Subcutaneous adipose tissue (tissue), 4 donors: ENCODE data around the gene GPR55. TPM values are rescaled to one million over a fixed set of nuclear protein-coding genes. Genes with fewer than 3 reads are reported as not detected.

Experiments used
- CTCF ChIP-seq: fragments of 450-650 bp; IDR thresholded peaks from one replicate; pipeline ENCODE4 v1.5.1; 2016; ENCODE audit warnings: low read depth, mild to moderate bottlenecking, control low read depth, antibody characterized with exemption, moderate library complexity
- total RNA-seq, 4 donors: library from RNA; depleted of rRNA; stranded (reverse); fragments of >200 nt; gene quantifications; one replicate each; pipeline ENCODE4 v1.1.0, GENCODE V29; 2016

Gene GPR55, protein sequence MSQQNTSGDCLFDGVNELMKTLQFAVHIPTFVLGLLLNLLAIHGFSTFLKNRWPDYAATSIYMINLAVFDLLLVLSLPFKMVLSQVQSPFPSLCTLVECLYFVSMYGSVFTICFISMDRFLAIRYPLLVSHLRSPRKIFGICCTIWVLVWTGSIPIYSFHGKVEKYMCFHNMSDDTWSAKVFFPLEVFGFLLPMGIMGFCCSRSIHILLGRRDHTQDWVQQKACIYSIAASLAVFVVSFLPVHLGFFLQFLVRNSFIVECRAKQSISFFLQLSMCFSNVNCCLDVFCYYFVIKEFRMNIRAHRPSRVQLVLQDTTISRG
- under 1 TPM in 3 of 4 donors, not detected in 1; under 0.01 to 0.38 (median 0.17) TPM for total RNA-seq

GRCh38 chr2:230924470-230925341 lies at the start of gene GPR55:
Gene GPR55 (minus strand): TSS chr2:230925242. CDS start chr2:230910962, 14,280 bp downstream.
- no peak for TF ChIP-seq CTCF

DNA sequence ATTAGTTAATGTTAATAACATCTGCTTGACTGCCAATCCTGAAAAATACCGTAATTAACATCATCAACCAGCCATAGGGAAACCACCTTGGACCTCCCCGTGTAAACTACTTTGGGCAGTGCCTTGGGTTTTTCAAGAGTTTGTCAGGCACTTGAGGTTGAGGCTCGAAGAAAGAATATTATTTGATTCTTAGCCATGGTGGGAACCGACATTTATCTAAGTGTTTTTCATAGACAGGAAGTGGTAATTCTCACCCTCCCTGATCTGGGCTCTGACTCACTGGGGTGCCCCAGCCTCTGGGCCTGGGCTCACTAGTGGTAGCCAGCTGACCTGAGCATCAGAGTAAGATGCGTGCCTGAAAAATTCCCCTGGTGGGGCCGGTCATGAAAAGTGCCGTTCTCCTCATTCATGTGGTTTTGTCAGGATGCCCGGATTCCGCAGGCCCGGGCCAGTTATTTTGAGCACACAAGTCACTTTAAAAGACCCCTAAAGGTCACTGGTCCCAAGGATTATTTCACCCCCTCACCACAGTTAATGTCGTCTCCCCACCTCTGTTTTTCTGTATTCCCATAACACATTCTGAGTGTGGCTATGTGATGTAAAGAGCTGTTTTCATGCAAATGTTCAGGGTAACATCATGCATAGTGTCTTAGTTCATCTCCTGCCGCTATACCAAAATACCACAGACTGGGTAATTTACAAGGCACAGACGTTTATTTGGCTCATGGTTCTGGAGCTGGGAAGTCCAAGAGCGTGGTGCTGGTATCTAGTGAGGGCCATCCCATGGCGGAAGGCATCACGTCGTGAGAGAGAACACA lies 49.3 kb upstream of the GPR55 start:
- no peak for TF ChIP-seq CTCF

DNA sequence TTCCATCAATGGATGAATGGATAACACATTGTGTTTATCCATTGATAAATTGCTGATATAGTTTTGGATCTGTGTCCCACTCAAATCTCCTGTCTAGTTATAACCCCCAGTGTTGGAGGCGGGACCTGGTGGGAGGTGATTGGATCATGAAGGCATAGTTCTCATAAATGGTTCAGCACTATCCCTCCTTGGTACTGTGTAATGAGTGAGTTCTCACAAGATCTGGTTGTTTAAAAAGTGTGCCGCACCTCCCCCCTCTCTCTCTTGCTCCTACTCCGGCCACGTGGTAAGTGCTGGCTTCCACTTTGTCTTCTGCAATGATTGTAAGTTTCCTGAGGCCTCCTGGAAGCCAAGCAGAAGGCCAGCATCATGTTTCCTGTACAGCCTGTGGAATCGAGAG lies 47.0 kb upstream of the GPR55 start:
- no peak for TF ChIP-seq CTCF

DNA sequence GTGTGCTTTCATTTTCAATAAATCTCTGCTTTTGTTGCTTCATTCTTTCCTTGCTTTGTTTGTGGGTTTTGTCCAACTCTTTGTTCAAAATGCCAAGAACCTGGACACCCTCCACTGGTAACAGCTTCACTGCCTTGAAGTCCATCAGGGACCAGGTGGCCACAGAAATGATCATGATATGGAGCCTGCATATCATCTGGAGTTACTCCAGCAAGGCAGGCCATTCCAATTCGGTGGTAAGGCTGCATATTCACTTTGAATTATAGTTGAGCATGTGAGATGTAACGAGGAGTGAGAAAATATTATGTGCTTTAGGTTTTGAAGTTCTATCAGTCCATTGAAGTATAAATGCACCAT lies 44.6 kb upstream of the GPR55 start:
- no peak for TF ChIP-seq CTCF

DNA sequence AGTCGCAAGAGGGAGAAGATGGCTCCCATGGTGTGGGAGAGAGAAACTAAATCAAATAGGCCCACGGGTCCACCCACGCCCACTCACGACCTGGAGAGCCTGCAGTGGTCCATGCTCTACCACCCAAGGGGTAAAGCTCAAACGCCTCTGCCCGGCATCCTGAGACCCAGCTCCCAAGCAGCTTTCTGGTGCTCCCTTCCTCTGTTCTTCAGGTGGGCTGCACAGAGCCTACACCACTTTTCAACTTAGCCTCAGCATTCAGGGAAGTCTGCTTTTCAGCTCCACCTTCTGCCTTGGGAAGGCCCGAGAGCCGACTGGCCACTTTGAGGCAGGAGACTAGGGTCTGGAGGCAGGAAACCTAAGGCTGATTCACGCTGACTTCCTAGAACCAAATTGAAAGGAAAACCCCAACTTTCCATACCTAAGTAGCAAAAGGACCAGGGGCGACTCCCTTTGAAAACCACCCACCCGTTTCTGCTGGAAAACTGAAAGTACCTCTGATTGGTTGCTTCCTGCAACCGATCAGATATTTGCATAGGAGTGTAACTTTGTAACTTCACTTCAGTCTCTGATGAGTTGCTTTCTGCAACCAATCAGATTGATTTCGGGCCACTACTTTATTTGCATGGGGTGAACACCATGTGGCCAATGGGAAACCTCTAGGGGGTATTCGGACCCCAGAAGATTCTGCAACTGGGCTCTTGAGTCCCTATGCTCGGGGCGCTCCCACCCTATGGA lies 44.0 kb upstream of the GPR55 start:
- TF ChIP-seq CTCF: no peak

DNA sequence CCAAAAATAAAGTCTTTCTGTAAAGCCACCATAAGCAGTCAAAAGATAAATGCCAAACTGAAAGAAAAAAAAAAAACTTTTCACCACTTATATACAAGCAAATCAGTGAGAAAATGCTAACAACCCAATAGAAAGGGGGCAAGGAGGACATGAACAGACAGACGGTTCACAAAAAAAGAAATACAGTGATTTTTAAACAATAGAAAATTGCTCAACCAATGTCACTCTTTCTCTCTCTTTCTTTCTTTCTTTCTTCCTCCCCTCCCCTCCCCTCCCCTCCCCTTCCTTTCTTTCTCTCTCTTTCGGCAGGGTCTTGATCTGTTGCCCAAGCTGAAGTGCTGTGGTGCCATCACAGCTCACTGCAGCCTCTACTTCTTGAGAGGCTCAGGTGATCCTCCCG lies 42.1 kb upstream of the GPR55 start:
- TF ChIP-seq CTCF: no peak
